Lower leg skin (tissue), 3 donors: ENCODE data around the gene KRTDAP.

Experiments used
- POLR2A ChIP-seq, 2 donors: fragments of 450-650 bp; IDR thresholded peaks; one replicate each; pipeline ENCODE4 v1.6.1; 2016 to 2017; ENCODE audit warnings: antibody characterized with exemption in 2 of 2, mild to moderate bottlenecking in 1 of 2, moderate library complexity in 1 of 2
- TF ChIP-seq, protein P1 (sequence below), 3 donors: fragments of 450-650 bp; IDR thresholded peaks; one replicate each; pipeline ENCODE4 v1.5.1; 2016; ENCODE audit warnings: antibody characterized with exemption in 3 of 3, mild to moderate bottlenecking in 3 of 3, moderate library complexity in 2 of 3

DNA sequence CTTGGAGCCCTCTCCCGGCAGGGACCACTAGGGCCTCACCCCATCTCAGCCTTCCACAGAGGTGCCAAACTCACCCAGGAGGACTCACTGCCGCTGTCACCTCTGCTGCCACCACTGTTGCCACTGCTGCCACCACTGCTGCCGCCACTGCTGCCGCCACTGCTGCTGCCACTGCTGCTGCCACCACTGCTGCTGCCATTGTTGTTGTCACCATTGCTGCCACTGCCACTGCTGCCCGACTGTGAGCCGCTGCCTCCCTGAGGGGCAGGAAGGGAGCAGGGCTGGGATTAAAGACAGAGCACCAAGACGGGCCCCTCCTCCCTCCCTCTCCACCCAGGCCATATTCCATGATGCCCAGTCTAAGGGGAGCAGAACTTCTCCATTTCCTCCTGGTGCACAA is 21.1 kb upstream of the KRTDAP start:
- TF ChIP-seq, protein P1, sequence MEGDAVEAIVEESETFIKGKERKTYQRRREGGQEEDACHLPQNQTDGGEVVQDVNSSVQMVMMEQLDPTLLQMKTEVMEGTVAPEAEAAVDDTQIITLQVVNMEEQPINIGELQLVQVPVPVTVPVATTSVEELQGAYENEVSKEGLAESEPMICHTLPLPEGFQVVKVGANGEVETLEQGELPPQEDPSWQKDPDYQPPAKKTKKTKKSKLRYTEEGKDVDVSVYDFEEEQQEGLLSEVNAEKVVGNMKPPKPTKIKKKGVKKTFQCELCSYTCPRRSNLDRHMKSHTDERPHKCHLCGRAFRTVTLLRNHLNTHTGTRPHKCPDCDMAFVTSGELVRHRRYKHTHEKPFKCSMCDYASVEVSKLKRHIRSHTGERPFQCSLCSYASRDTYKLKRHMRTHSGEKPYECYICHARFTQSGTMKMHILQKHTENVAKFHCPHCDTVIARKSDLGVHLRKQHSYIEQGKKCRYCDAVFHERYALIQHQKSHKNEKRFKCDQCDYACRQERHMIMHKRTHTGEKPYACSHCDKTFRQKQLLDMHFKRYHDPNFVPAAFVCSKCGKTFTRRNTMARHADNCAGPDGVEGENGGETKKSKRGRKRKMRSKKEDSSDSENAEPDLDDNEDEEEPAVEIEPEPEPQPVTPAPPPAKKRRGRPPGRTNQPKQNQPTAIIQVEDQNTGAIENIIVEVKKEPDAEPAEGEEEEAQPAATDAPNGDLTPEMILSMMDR (IDR thresholded peaks at IDR 0.05), result no peak
- no peak for TF ChIP-seq POLR2A (IDR thresholded peaks at IDR 0.05)
